K562 (cell line): Measurements from ENCODE around the gene PATJ.

ENCODE experiments used
- EWSR1 ChIP-seq: fragments of 450-650 bp; IDR thresholded peaks from 2 replicates; pipeline ENCODE4 v1.6.1; 2018; ENCODE audit warnings: borderline replicate concordance, mild to moderate bottlenecking, low read depth, moderate library complexity; ENCODE audit not compliant: partially characterized antibody
- GTF2F1 ChIP-seq: IDR thresholded peaks from 2 replicates; pipeline ENCODE4 v1.6.1; 2011; ENCODE audit warnings: low read depth, low read length, improper control_type of control experiment
- JUN ChIP-seq, 2 experiments: sonication (generic) in 1 of 2; formaldehyde crosslinking in 1 of 2; IDR thresholded peaks; 2 replicates each; pipeline versions ENCODE4 v1.6.1 to v1.8.0; 2012 to 2022; ENCODE audit warnings: borderline replicate concordance in 2 of 2, mild to moderate bottlenecking in 2 of 2, improper control_type of control experiment in 1 of 2, low read depth in 1 of 2, low read length in 1 of 2, missing genetic modification reagents in 1 of 2
- MEF2A ChIP-seq: IDR thresholded peaks from 2 replicates; pipeline ENCODE4 v1.6.1; 2011; ENCODE audit warnings: low read depth, mild to moderate bottlenecking, low read length, moderate library complexity; ENCODE audit not compliant: control insufficient read depth
- POLR2AphosphoS5 ChIP-seq: IDR thresholded peaks from 2 replicates; pipeline ENCODE4 v1.6.1; 2011; ENCODE audit warnings: mild to moderate bottlenecking, low read depth, low read length, moderate library complexity; ENCODE audit not compliant: control insufficient read depth, insufficient read depth
- RBM39 ChIP-seq: fragments of 200-400 bp; formaldehyde crosslinking; optimal IDR thresholded peaks from 2 replicates; pipeline ENCODE3; 2018; ENCODE audit warnings: low read depth, low read length
- RCOR1 ChIP-seq, 2 experiments: IDR thresholded peaks; 2 replicates each; pipeline ENCODE4 v1.6.1; 2012; ENCODE audit warnings: low read depth in 2 of 2, low read length in 2 of 2, borderline replicate concordance in 1 of 2, improper control_type of control experiment in 1 of 2
- SREBF2 ChIP-seq: sonication (generic); formaldehyde crosslinking; IDR thresholded peaks from 2 replicates; pipeline ENCODE4 v1.4.0; 2020; ENCODE audit warnings: mild to moderate bottlenecking, missing genetic modification reagents
- SRF ChIP-seq, 2 experiments: fragments of 250-450, 450-650 bp in 1 of 2; sonication (Bioruptor Pico) in 1 of 2; sonication (generic) in 1 of 2; formaldehyde crosslinking; IDR thresholded peaks; 2 replicates each; pipeline versions ENCODE4 v1.5.0 to v1.5.1; 2020 to 2022; ENCODE audit warnings: mild to moderate bottlenecking in 1 of 2, missing genetic modification reagents in 1 of 2
- YY1 ChIP-seq, 3 experiments: IDR thresholded peaks; 2 replicates each; pipeline ENCODE4 v1.6.1; 2011; ENCODE audit warnings: low read length in 2 of 3, mild to moderate bottlenecking in 2 of 3, moderate library complexity in 2 of 3, borderline replicate concordance in 1 of 3, control low read depth in 1 of 3, low read depth in 1 of 3; ENCODE audit not compliant: insufficient read depth in 3 of 3, insufficient replicate concordance in 2 of 3, control insufficient read depth in 1 of 3, insufficient read length in 1 of 3; ENCODE audit errors: extremely low read depth in 1 of 3
- ZFX ChIP-seq: sonication (generic); formaldehyde crosslinking; IDR thresholded peaks from 2 replicates; pipeline ENCODE4 v1.8.0; 2022; ENCODE audit warnings: mild to moderate bottlenecking, missing genetic modification reagents, moderate library complexity
- TF ChIP-seq, protein P1 (sequence below), 3 experiments: IDR thresholded peaks in 2 of 3; conservative IDR thresholded peaks in 1 of 3; 2 replicates each; pipeline ENCODE4 v1.5.1; 2011 to 2012; ENCODE audit warnings: low read length in 3 of 3, mild to moderate bottlenecking in 3 of 3, control low read depth in 2 of 3, improper control_type of control experiment in 1 of 3, inconsistent platforms in 1 of 3, low read depth in 1 of 3, mixed read lengths in 1 of 3, moderate library complexity in 1 of 3; ENCODE audit not compliant: insufficient read depth in 2 of 3
- TF ChIP-seq, protein P2 (sequence below): fragments of 250-450 bp; sonication (Bioruptor Pico); IDR thresholded peaks from 2 replicates; pipeline ENCODE4 v1.4.0; 2020; ENCODE audit warnings: mild to moderate bottlenecking, moderate library complexity, borderline replicate concordance

DNA sequence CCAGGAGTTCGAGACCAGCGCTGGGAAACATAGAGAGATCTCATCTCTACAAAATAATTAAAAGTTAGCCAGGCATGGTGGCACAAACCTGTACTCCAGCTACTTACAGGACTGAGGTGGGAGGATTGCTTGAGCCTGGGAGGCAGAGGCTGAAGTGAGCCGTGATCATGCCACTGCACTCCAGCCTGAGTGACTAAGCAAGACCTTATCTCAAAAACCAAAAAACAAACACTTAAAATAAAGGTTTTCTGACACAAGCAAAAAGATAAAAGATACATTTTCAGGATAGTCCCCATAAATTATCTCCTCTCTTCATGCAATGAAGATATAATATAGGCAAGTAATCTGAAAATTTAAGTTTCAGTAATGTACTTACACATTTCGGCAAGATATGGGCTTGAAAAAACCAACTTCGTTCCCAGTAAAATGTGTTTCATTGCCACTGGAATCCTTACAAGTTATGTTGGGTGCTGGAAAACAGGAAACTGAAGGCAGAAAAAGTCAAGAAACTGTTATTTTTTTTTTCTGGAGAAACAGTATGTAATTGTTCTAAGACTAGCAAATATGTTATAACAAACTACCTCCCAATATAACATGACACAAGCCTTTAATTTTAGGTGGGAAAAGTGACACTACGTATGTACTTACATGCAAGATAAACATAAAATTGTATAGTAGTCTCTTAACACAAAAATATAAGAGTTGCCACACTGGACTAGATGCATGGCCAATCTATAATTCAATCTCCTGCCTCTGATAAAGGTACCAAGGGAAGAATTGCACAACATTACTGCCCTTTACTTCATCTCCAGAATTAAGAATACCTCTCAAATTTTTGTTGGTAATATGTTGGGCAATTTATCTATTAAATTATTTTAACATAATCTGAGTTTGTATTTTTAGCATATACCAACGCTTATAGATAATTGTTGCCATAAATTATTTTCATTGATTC, 33.0 kb upstream of the PATJ start:
- TF ChIP-seq EWSR1, result no peak
- TF ChIP-seq SRF (CRISPR knock-in tag; IDR thresholded peaks at IDR 0.05), result no peak; a peak in 1 of 4 replicates
- no peak for TF ChIP-seq RBM39
- TF ChIP-seq POLR2AphosphoS5, result no peak
- TF ChIP-seq RCOR1 (IDR thresholded peaks at IDR 0.05; ENCODE audit: borderline replicate concordance in 1 of 2, low read depth in 2 of 2, low read length in 2 of 2), result peak in 1 of 2 experiments; percentile 84; a peak in 2 of 4 replicates
- TF ChIP-seq, protein P1, sequence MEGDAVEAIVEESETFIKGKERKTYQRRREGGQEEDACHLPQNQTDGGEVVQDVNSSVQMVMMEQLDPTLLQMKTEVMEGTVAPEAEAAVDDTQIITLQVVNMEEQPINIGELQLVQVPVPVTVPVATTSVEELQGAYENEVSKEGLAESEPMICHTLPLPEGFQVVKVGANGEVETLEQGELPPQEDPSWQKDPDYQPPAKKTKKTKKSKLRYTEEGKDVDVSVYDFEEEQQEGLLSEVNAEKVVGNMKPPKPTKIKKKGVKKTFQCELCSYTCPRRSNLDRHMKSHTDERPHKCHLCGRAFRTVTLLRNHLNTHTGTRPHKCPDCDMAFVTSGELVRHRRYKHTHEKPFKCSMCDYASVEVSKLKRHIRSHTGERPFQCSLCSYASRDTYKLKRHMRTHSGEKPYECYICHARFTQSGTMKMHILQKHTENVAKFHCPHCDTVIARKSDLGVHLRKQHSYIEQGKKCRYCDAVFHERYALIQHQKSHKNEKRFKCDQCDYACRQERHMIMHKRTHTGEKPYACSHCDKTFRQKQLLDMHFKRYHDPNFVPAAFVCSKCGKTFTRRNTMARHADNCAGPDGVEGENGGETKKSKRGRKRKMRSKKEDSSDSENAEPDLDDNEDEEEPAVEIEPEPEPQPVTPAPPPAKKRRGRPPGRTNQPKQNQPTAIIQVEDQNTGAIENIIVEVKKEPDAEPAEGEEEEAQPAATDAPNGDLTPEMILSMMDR (IDR thresholded peaks at IDR 0.05 in 2 of 3, conservative IDR thresholded peaks at IDR 0.05 in 1 of 3; ENCODE audit: insufficient read depth in 2 of 3, low read depth in 1 of 3, low read length in 3 of 3), result no peak
- no peak for TF ChIP-seq GTF2F1
- TF ChIP-seq SREBF2 (CRISPR knock-in tag), result no peak
- TF ChIP-seq YY1 (IDR thresholded peaks at IDR 0.05; ENCODE audit: borderline replicate concordance in 1 of 3, control insufficient read depth in 1 of 3, extremely low read depth in 1 of 3, insufficient read depth in 3 of 3, insufficient read length in 1 of 3, insufficient replicate concordance in 2 of 3, low read depth in 1 of 3, low read length in 2 of 3), result no peak
- TF ChIP-seq, protein P2, sequence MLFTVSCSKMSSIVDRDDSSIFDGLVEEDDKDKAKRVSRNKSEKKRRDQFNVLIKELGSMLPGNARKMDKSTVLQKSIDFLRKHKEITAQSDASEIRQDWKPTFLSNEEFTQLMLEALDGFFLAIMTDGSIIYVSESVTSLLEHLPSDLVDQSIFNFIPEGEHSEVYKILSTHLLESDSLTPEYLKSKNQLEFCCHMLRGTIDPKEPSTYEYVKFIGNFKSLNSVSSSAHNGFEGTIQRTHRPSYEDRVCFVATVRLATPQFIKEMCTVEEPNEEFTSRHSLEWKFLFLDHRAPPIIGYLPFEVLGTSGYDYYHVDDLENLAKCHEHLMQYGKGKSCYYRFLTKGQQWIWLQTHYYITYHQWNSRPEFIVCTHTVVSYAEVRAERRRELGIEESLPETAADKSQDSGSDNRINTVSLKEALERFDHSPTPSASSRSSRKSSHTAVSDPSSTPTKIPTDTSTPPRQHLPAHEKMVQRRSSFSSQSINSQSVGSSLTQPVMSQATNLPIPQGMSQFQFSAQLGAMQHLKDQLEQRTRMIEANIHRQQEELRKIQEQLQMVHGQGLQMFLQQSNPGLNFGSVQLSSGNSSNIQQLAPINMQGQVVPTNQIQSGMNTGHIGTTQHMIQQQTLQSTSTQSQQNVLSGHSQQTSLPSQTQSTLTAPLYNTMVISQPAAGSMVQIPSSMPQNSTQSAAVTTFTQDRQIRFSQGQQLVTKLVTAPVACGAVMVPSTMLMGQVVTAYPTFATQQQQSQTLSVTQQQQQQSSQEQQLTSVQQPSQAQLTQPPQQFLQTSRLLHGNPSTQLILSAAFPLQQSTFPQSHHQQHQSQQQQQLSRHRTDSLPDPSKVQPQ (CRISPR knock-in tag), result no peak
- 0 out of 2 replicates have a peak, but pooled peaks have one; percentile 7 for TF ChIP-seq JUN (IDR thresholded peaks at IDR 0.05; ENCODE audit: borderline replicate concordance, low read depth, low read length)
- TF ChIP-seq JUN (CRISPR knock-in tag; IDR thresholded peaks at IDR 0.05; ENCODE audit: borderline replicate concordance), result no peak
- TF ChIP-seq MEF2A, result no peak
- TF ChIP-seq ZFX (CRISPR knock-in tag), result no peak
